HG03378 (cell line): ENCODE measurements around the gene GPR152.
"Not testable (repeated sequence)": the region's sequence is repeated elsewhere in the genome, so short reads cannot be mapped to it uniquely, and the experiment has no call there.

Experiments
- ATAC-seq: cut with Tn5 transposase; IDR thresholded peaks from one replicate; pipeline ENCODE4 v1.9.1; 2021; ENCODE audit warnings: mild to moderate bottlenecking, moderate library complexity; ENCODE audit not compliant: unreplicated experiment

The GPR152 gene

DNA sequence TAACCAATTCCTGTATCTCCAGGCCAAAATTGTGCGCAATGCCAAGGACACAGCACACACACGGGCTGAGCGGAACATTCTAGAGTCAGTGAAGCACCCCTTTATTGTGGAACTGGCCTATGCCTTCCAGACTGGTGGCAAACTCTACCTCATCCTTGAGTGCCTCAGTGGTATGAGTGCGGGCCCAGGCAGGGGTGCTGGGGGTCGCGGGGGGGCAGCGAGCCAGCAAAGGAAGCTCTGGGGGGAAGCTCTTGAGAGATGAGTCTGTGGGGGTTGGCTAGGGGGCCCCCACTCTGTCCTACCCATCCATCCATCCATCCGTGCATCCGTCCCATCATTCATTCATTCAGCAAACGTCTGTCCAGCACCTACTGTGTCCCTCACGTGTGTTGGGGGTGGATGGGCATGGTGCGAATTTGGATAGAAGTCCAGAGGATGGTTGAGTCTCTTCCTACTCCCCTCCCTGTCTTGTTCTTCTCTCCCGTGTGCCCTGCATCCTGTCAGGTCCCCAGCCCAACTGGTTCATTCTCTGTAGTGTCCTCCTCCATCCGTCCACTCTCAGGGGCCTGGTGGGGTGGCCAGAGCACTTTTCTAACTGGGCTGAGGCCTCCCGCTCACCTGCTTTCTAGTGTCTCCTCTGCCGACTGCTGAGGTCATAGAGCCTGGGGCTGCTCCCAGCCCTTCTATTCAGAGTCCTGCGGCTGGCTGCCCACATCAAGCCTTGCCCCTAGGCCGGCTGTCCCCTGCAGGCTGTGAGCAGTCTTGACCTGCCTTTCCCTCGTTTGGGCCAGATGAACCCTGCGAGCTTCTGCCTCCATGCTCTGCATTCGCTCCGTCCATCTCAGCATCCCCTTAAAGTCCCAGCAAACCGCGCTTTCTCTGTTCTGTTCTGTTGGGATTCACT is 20.9 kb downstream of the GPR152 start:
- ATAC-seq: no peak

- no peak for ATAC-seq
These were observed 22.8 kb downstream of the GPR152 start for GRCh38 chr11:67429722-67430121.

GRCh38 chr11:67429038-67429668 is 23.4 kb downstream of the GPR152 start:
- no peak for ATAC-seq

- ATAC-seq: peak; percentile 72
These were observed 24.2 kb downstream of the GPR152 start, which contains the start of gene RPS6KB2 for GRCh38 chr11:67428052-67429001. RPS6KB2 (plus strand) TSS chr11:67428494; CDS start chr11:67428546, 52 bp downstream.

DNA sequence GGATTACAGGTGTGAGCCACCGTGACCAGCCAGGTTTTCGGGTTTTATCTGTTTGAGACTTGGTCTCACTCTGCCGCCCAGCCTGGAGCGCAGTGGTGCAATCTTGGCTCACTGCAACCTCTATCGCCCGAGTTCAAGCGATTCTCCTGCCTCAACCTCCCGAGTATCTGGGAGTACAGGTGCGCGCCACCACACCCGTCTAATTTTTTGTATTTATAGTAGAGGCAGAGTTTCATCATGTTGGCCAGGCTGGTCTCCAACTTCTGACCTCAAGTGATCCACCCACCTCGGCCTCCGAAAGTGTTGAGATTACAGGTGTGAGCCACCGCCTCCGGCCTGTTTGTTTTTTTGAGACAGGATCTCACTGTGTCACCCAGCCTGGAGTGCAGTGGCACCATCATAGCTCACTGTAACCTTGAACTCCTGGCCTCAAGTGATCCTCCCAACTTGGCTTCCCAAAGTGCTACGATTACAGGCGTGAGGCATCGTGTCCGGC is 25.1 kb downstream of the GPR152 start:
- not testable (repeated sequence) for ATAC-seq

DNA sequence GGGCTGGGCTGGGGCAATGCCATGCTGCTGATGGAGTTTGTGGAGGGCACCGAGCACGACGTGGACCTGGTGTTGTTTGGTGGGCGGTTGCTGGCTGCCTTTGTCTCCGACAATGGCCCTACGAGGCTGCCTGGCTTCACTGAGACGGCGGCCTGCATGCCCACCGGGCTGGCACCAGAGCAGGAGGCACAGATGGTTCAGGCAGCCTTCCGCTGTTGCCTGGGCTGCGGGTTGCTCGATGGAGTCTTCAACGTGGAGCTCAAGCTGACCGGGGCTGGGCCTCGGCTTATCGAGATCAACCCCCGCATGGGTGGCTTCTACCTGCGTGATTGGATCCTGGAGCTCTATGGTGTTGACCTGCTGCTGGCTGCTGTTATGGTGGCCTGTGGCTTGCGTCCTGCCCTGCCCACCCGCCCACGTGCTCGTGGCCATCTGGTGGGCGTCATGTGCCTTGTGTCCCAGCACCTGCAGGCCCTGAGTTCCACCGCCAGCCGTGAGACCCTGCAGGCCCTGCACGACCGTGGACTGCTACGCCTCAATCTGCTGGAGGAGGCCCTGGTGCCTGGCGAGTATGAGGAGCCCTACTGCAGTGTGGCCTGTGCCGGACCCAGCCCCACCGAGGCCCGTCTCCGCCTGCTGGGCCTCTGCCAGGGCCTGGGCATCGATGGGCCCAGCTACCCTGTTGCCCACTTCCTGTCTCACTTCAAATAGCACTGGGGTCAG is 28.5 kb downstream of the GPR152 start:
- ATAC-seq: no peak

DNA sequence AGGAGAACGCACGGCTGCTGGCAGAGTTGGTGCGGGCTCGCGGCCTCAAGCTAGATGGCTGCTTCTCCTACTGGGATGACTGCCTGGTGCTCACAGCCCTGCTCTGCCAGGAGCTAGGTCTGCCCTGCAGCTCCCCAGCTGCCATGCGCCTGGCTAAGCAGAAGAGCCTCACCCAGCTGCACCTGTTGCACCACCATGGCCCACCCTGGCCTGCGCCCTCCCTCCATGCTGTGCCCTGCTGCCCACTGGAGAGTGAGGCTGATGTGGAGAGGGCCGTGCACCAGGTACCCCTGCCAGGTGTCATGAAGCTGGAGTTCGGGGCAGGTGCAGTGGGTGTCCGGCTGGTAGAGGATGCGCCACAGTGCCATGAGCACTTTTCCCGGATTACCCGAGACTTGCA is 29.1 kb downstream of the GPR152 start:
- ATAC-seq: no peak

GRCh38 chr11:67422891-67423290 is 29.6 kb downstream of the GPR152 start:
- ATAC-seq: no peak

GRCh38 chr11:67421430-67422031 is 31.0 kb downstream of the GPR152 start:
- ATAC-seq: no peak

DNA sequence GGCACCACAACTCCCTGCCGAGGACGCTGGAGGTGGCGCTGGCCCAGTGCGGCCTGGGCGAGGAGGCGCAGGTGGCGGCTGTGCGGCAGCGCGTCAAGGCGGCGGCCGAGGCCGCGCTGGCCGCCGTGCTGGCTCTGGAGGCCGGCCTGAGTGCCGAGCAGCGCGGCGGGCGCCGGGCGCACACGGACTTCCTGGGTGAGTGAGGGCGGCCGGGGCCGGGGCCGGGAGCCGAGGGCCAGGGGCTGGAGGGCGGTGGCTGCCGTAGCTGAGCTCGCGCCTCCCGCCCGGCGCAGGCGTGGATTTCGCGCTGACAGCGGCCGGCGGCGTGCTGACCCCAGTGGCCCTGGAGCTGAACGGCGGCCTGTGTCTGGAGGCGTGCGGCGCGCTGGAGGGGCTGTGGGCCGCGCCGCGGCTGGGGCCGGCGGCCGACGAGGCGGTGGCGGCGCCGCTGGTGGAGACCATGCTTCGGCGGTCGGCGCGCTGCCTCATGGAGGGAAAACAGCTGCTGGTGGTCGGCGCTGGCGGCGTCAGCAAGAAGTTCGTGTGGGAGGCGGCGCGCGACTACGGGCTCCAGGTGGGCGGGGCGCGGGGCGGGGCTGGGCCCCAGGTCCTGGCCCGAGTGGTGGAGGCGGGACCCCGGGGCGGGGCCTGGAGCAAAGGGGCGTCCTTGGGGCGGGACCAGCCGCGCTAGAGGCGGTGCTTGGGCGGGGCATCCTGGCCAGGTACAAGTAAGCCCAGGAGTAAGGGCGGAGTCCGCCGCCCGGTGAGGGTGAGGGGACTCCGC is 31.7 kb downstream of the GPR152 start:
- ATAC-seq: no peak

- ATAC-seq: no peak
These were observed 32.3 kb downstream of the GPR152 start for GRCh38 chr11:67420147-67420645.

- no peak for ATAC-seq
These were observed 33.0 kb downstream of the GPR152 start for GRCh38 chr11:67419325-67420049.

GRCh38 chr11:67418476-67419281 is 33.9 kb downstream of the GPR152 start:
- ATAC-seq: no peak

DNA sequence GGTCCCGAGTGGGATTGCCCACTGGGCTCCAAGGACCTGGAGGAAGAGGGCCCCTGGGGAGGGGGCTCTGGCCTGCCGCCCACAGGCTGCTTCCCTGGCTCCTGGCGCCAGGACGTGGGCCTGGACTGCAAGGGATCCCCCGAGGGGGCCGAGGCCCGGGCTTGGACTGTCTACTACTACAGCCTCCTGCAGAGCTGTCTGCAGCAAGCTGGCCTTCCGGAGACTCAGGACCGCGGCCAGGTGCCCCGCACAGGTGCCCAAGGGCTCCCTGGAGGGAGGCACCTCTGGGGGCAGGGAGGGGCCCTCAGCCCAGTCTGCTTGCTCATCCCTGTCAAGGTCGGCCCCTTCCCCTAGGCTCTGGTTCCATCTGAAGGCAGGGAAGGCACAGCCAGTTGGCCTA is 35.1 kb downstream of the GPR152 start:
- no peak for ATAC-seq

- no peak for ATAC-seq
These were observed 35.9 kb downstream of the GPR152 start for GRCh38 chr11:67416416-67417335.
